Pancreas (tissue), 10 donors: ENCODE results near the gene YEATS2. TPM values are rescaled to one million over a fixed set of nuclear protein-coding genes. Genes with fewer than 3 reads are reported as not detected.

Experiments used
- ATAC-seq, 4 donors: fragments of 200-7000 bp; cut with Tn5 transposase; one replicate each; pipeline versions ENCODE4 v1.8.0 to v1.9.1; 2020; ENCODE audit warnings: mild to moderate bottlenecking in 4 of 4, moderate library complexity in 4 of 4
- DNase-seq, 6 donors: peaks; one replicate each; pipeline ENCODE4 v3.0.0-alpha.2; 2020
- FAIRE-seq: peaks from 2 replicates; lab custom pipeline; 2012; peaks lifted over from hg19 to GRCh38; lab: Jason Lieb, UNC
- H3K27ac ChIP-seq, 4 donors: fragments of 200-600 bp; sonication (generic); 1 replicate in 3 of 4; 2 replicates in 1 of 4; pipeline versions ENCODE4 v1.5.0 to v1.8.0; 2020
- H3K27me3 ChIP-seq, 4 donors: fragments of 200-600 bp; one replicate each; pipeline ENCODE4 v1.8.0; 2021
- H3K36me3 ChIP-seq, 3 donors: fragments of 200-600 bp; sonication (generic) in 1 of 3; one replicate each; pipeline versions ENCODE4 v1.5.0 to v1.8.0; 2020 to 2021
- H3K4me1 ChIP-seq, 3 donors: fragments of 200-600 bp; one replicate each; pipeline ENCODE4 v1.8.0; 2021
- H3K4me3 ChIP-seq, 4 donors: fragments of 200-600 bp; sonication (generic) in 2 of 4; one replicate each; pipeline versions ENCODE4 v1.5.0 to v1.8.0; 2020 to 2021
- H3K9me3 ChIP-seq, 4 donors: fragments of 200-600 bp; one replicate each; pipeline ENCODE4 v1.8.0; 2021
- CTCF ChIP-seq, 4 donors: fragments of 200-600 bp; sonication (generic) in 3 of 4; IDR thresholded peaks; one replicate each; pipeline versions ENCODE4 v1.5.0 to v1.8.0; 2021; ENCODE audit warnings: antibody characterized with exemption in 4 of 4
- WGBS, 2 donors: extraction: QIAGEN DNeasy Blood & Tissue Kit; methylation state at CpG; one replicate each; pipeline ENCODE4 v1.1.7; 2013; 5-methylcytosine and 5-hydroxymethylcytosine counted together
- intact Hi-C, 3 donors: fragments of 100-400 bp; cut with DNase I; formaldehyde crosslinking; loops; one replicate each; pipeline versions ENCODE4 v1.11.1 to v1.14.2; 2022
- polyA plus RNA-seq, 2 donors: library from polyadenylated mRNA; stranded (reverse); fragments of 200-250 nt; gene quantifications; one replicate each; pipeline ENCODE4 v1.2.3, GENCODE V29; 2013
- total RNA-seq, 6 donors: library from RNA; stranded (reverse); fragmentation: NEBNext Ultra II Directional in 4 of 6; extraction: Animal tissue kit (Norgen Biotek cat#: 25700) in 4 of 6; gene quantifications; one replicate each; pipeline versions ENCODE4 v1.2.1 to v1.2.4, GENCODE V29; 2021 to 2023
- donor health status: healthy with polysubstance abuse.
- donor health status: DM: no; HTN: no; CAD: no; lungs with moderate emphysema.
- donor health status: DM: no; HTN: no; CAD: no.
- donor health status: control.
- donor health status: control.
- donor health status: Bipolar disorder and iron deficiency.
- donor health status: DM: yes; HTN: yes; CAD: no.
- donor health status: DM: no; HTN: no; CAD: no.
- donor health status: DM: no; HTN: no; CAD: no.
- donor health status: DM: yes; HTN: yes; CAD: no.

The YEATS2 gene
- total and polyA plus RNA-seq, 8 donors = 5.7 to 12.8 (median 6.4) TPM

DNA sequence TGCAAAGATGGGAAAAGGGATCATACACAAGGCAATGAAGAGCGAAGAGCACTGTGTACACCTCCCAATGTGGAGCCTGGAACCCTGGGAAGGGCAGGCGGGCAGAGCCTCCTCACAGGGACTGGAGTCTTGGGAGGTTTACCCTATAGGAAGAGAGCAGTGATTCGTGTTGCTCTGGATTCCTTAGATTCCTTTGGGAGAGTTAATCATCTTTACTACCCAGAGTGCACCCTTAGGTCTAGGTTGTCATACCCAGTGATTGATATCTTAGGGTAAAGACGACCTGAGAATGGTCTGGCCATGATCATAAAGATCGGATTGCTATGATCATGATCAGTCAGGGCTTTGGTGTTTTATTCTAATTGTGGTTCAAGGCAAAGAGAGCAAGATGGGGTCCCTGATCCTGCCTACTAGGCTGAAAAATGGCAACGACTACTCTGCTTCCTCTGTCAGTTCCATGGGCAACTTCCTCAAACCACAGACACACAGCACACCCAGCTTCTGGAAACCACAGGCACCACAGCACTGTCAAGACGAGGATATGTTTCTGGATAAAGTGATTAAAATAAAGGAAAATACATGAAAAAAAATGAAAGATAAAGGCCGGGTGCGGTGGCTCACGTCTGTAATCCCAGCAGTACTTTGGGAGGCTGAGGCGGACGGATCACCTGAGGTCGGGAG is 148.2 kb downstream of the YEATS2 start:
- Histone ChIP-seq H3K4me1 (no peaks in the 10 kb centered on the region), H3K36me3 (peaks cover 0 to 24% (median 5%) of the 10 kb centered on the region in 3 donors), H3K9me3 (no peaks in the 10 kb centered on the region), H3K27me3 (no peaks in the 10 kb centered on the region), H3K4me3 (no peak overlapping the region), H3K27ac (no peak overlapping the region)
- intact Hi-C loops = no loop called here
- no peak for FAIRE-seq
- no peak for ATAC-seq
- TF ChIP-seq CTCF (IDR thresholded peaks at IDR 0.05) = no peak
- DNase-seq = no peak
- 81 to 91% methylated on average over 13 of the region's 13 CpGs for WGBS, 2 donors

DNA sequence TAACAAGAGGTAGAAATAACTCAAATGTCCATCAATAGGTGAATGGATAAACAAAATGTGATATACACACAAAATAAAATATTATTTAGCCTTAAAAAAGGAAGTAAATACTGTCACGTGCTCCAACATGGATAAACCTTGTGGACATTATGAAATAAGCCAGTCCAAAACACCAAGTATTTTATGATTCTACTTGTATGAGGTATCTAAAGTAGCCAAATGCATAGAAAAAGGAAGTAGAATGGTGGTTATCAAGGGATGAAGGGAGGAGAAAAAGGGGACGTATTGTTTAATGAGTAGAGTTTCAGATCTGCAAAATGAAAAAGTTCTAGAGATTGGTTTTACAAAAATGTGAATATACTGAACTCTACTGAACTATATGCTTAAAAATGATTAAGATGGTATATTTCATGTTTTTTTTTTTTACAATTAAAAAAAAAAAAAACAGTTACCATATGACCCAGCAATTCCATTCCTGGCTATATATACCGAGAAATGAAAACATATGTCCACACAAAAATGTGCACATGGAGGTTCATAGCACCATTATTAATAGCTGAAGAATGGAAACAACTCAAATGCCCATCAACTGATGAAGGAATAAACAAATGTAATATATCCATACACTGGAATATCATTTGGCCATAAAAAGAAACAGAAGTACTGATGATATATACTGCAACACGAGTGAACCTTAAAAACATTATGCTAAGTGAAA is 156.9 kb downstream of the YEATS2 start:
- Histone ChIP-seq H3K36me3 (peaks cover 0 to 7% (median 4%) of the 10 kb centered on the region in 3 donors), H3K4me3 (no peak overlapping the region), H3K9me3 (no peaks in the 10 kb centered on the region), H3K27me3 (no peaks in the 10 kb centered on the region), H3K27ac (no peak overlapping the region), H3K4me1 (no peaks in the 10 kb centered on the region)
- FAIRE-seq (no peak), ATAC-seq (no peak), DNase-seq (no peak)
- intact Hi-C loops = no loop called here
- WGBS, 2 donors = 86 to 95% methylated on average over 4 of the region's 4 CpGs
- TF ChIP-seq CTCF (IDR thresholded peaks at IDR 0.05) = no peak

GRCh38 chr3:183857863-183858262 is 160.3 kb downstream of the YEATS2 start:
- Histone ChIP-seq H3K27ac (no peak overlapping the region), H3K36me3 (peaks cover 0 to 23% (median 11%) of the 10 kb centered on the region in 3 donors), H3K9me3 (no peaks in the 10 kb centered on the region), H3K4me3 (no peak overlapping the region), H3K4me1 (no peaks in the 10 kb centered on the region), H3K27me3 (no peaks in the 10 kb centered on the region)
- no peak for DNase-seq
- WGBS, 2 donors = 98 to 99% methylated on average over 3 of the region's 3 CpGs
- intact Hi-C loops = no loop called here
- no peak for ATAC-seq
- TF ChIP-seq CTCF (IDR thresholded peaks at IDR 0.05) = no peak
- FAIRE-seq = no peak

Other genes starting within 250 kb of the YEATS2 start
- 1 to 10 TPM in 2 of 6 donors, under 1 TPM in 4; 0.19 to 4.6 (median 0.38) TPM for gene KLHL6, start 142.1 kb upstream of the YEATS2 start, total RNA-seq
- gene KLHL6, start 142.1 kb upstream of the YEATS2 start, polyA plus RNA-seq = under 1 TPM; 0.19 to 0.27 TPM
- gene KLHL24, start 62.2 kb upstream of the YEATS2 start, total RNA-seq = 10 to 100 TPM; 21.3 to 40.8 (median 24.5) TPM
- gene KLHL24, start 62.2 kb upstream of the YEATS2 start, polyA plus RNA-seq = 1 to 10 TPM; 5.7 to 6.2 TPM
- 1 to 10 TPM; 2.5 to 6.3 (median 3.7) TPM for gene MAP6D1, start 127.8 kb downstream of the YEATS2 start, total RNA-seq
- 1 to 10 TPM; 1.4 to 2.7 TPM for gene MAP6D1, start 127.8 kb downstream of the YEATS2 start, polyA plus RNA-seq
- 10 to 100 TPM; 26.4 to 42.9 (median 33.6) TPM for gene PARL, start 187.1 kb downstream of the YEATS2 start, total RNA-seq
- gene PARL, start 187.1 kb downstream of the YEATS2 start, polyA plus RNA-seq = 10 to 100 TPM; 65.6 to 65.8 TPM